K562 (cell line): Measurements from ENCODE around the gene INHBC. TPM values are rescaled to one million over a fixed set of nuclear protein-coding genes. Genes with fewer than 3 reads are reported as not detected.

Experiments
- ATF1 ChIP-seq, 2 experiments: fragments of 450-650 bp in 1 of 2; IDR thresholded peaks; 2 replicates each; pipeline ENCODE4 v1.6.1; 2016; ENCODE audit warnings: missing compliant biosample characterization in 1 of 2, missing genetic modification characterization in 1 of 2
- CHD4 ChIP-seq: fragments of 200-600 bp; sonication (generic); IDR thresholded peaks from 3 replicates; pipeline ENCODE4 v1.6.1; 2012; ENCODE audit warnings: low read depth, mild to moderate bottlenecking, mixed read lengths, low read length, inconsistent platforms; ENCODE audit not compliant: insufficient read depth, insufficient replicate concordance, poor library complexity, severe bottlenecking
- ELF4 ChIP-seq: fragments of 450-650 bp; formaldehyde crosslinking; IDR thresholded peaks from 2 replicates; pipeline ENCODE4 v1.4.0; 2022; ENCODE audit warnings: missing genetic modification characterization
- EP300 ChIP-seq: IDR thresholded peaks from 2 replicates; pipeline ENCODE4 v1.6.1; 2012; ENCODE audit warnings: low read length, improper control_type of control experiment
- FOXA3 ChIP-seq, 2 experiments: fragments of 450-650 bp in 1 of 2; sonication (generic) in 1 of 2; formaldehyde crosslinking; IDR thresholded peaks in 1 of 2; conservative IDR thresholded peaks in 1 of 2; 2 replicates each; pipeline versions ENCODE4 v1.4.0 to v1.8.0; 2020 to 2022; ENCODE audit warnings: mild to moderate bottlenecking in 2 of 2, missing genetic modification reagents in 1 of 2
- FOXK2 ChIP-seq, 2 experiments: fragments of 450-650 bp; IDR thresholded peaks in 1 of 2; conservative IDR thresholded peaks in 1 of 2; 2 replicates each; pipeline ENCODE4 v1.6.1; 2016; ENCODE audit warnings: low read depth in 2 of 2, mild to moderate bottlenecking in 1 of 2
- HMG20B ChIP-seq: fragments of 250-450 bp; sonication (Bioruptor Pico); IDR thresholded peaks from 2 replicates; pipeline ENCODE4 v1.5.0; 2021; ENCODE audit warnings: mild to moderate bottlenecking
- MEF2A ChIP-seq: IDR thresholded peaks from 2 replicates; pipeline ENCODE4 v1.6.1; 2011; ENCODE audit warnings: low read depth, mild to moderate bottlenecking, low read length, moderate library complexity; ENCODE audit not compliant: control insufficient read depth
- MIER1 ChIP-seq: fragments of 450-650 bp; IDR thresholded peaks from 2 replicates; pipeline ENCODE4 v1.6.1; 2016; ENCODE audit warnings: antibody characterized with exemption, mild to moderate bottlenecking, low read depth
- NFRKB ChIP-seq: fragments of 450-650 bp; IDR thresholded peaks from 2 replicates; pipeline ENCODE4 v1.6.1; 2016; ENCODE audit warnings: low read depth
- NR1H2 ChIP-seq: sonication (generic); formaldehyde crosslinking; IDR thresholded peaks from 2 replicates; pipeline ENCODE4 v1.4.0; 2020; ENCODE audit warnings: mild to moderate bottlenecking, missing genetic modification reagents
- PCBP1 ChIP-seq: fragments of 200-400 bp; formaldehyde crosslinking; IDR thresholded peaks from 2 replicates; pipeline ENCODE4 v1.6.1; 2018; ENCODE audit warnings: mild to moderate bottlenecking, low read depth, low read length; ENCODE audit not compliant: poor library complexity, severe bottlenecking
- PTRF ChIP-seq: fragments of 450-650 bp; IDR thresholded peaks from 2 replicates; pipeline ENCODE4 v1.6.1; 2016; ENCODE audit warnings: mild to moderate bottlenecking, missing genetic modification characterization, missing compliant biosample characterization
- PYGO2 ChIP-seq: fragments of 450-650 bp; IDR thresholded peaks from 2 replicates; pipeline ENCODE4 v1.6.1; 2016; ENCODE audit warnings: mild to moderate bottlenecking, missing genetic modification characterization, moderate library complexity, missing compliant biosample characterization
- RBBP5 ChIP-seq: fragments of 200-600 bp; sonication (generic); IDR thresholded peaks from 2 replicates; pipeline ENCODE4 v1.6.1; 2012; ENCODE audit warnings: borderline replicate concordance, mild to moderate bottlenecking, low read length, control low read depth, inconsistent platforms; ENCODE audit not compliant: insufficient read depth, poor library complexity, severe bottlenecking
- SMARCA5 ChIP-seq: fragments of 450-650 bp; IDR thresholded peaks from 2 replicates; pipeline ENCODE4 v1.6.1; 2016
- VEZF1 ChIP-seq: fragments of 200-800 bp; sonication (Bioruptor generic); IDR thresholded peaks from 2 replicates; pipeline ENCODE4 v1.6.1; 2017; ENCODE audit warnings: missing genetic modification characterization, missing compliant biosample characterization
- ZNF133 ChIP-seq: fragments of 250-450 bp; sonication (Bioruptor Pico); IDR thresholded peaks from 2 replicates; pipeline ENCODE4 v1.4.0; 2020; ENCODE audit warnings: mild to moderate bottlenecking
- ZNF717 ChIP-seq: fragments of 250-450 bp; sonication (Bioruptor Pico); IDR thresholded peaks from 2 replicates; pipeline ENCODE4 v1.5.0; 2021
- polyA plus RNA-seq, 8 experiments: library from polyadenylated mRNA; depleted of rRNA in 4 of 8; stranded (reverse) in 5 of 8; unstranded in 3 of 8; fragments of >200 nt; fragmentation: Nextera tagmentation in 2 of 8; fragmentation: Illumina TruSeq in 1 of 8; extraction: Ambion mirVana in 2 of 8; extraction: Trizol in 1 of 8; gene quantifications; 2 replicates each; pipeline versions ENCODE4 v1.2.1 to v1.2.3, GENCODE V29; 2011 to 2014; ENCODE audit warnings: inconsistent platforms in 1 of 8, missing spikeins in 1 of 8
- total RNA-seq, 7 experiments: library from RNA; depleted of rRNA in 6 of 7; stranded (reverse); fragments of >200 nt in 6 of 7; fragmentation: Illumina TruSeq in 2 of 7; extraction: Trizol in 2 of 7; gene quantifications; 2 replicates each; pipeline versions ENCODE4 v1.2.1 to v1.2.3, GENCODE V29; 2011 to 2021; ENCODE audit warnings: low replicate concordance in 1 of 7
- TF ChIP-seq, protein P1 (sequence below): sonication (generic); IDR thresholded peaks from 2 replicates; pipeline ENCODE4 v1.6.1; 2016

INHBC gene
- total and polyA plus RNA-seq, 9 of the 15 experiments (the other 6 are each of a cell fraction or from before 2014, with no cell fraction given) = 0.07 to 0.24 (median 0.15) TPM; not detected in 4

DNA sequence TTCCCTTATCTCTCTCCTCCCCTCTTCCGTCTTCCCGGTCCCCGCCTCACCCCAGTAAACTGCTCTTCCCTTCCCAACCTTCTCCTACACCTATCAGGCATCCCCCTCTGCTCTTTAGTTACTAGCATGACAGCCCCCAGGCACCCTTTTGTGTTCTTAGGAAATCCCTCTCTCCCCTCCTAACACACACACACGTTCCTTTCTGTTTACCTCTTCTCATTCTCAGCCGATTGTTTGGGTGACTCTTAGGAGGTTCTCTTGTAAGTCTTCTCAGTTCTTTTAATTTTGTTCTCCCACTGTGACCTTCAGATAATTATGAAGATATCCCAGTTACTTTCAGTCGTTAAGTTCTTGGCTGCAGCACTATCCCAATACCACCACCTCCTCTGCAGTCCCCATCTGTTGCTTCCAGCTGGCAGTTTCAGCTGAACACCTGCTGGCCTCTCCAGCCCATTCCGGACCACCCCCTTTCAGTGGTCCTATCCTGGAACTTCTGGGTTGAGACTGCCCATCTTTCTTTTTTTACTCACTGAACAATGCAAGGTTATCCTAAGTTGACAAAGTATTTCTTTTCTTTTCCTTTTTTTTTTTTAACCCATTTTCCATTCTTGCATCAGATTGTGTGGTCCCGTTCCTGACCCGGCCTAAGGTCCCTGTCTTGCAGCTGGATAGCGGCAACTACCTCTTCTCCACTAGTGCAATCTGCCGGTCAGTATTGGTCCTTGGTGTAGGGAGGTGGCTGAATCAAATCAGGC is 54.0 kb downstream of the INHBC start (continued):
- TF ChIP-seq NR1H2 (CRISPR knock-in tag) = no peak
- no peak for TF ChIP-seq FOXA3 (CRISPR knock-in tag; conservative IDR thresholded peaks at IDR 0.05 in 1 of 2, IDR thresholded peaks at IDR 0.05 in 1 of 2)
- TF ChIP-seq, protein P1, sequence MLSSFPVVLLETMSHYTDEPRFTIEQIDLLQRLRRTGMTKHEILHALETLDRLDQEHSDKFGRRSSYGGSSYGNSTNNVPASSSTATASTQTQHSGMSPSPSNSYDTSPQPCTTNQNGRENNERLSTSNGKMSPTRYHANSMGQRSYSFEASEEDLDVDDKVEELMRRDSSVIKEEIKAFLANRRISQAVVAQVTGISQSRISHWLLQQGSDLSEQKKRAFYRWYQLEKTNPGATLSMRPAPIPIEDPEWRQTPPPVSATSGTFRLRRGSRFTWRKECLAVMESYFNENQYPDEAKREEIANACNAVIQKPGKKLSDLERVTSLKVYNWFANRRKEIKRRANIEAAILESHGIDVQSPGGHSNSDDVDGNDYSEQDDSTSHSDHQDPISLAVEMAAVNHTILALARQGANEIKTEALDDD = no peak
- TF ChIP-seq MEF2A = no peak
- no peak for TF ChIP-seq VEZF1 (CRISPR knock-in tag)
- TF ChIP-seq ELF4 = peak; percentile 57; the same call in 1 of the 2 replicates
- TF ChIP-seq PTRF (tag) = no peak
- no peak for TF ChIP-seq EP300
- TF ChIP-seq ZNF717 (CRISPR knock-in tag) = no peak
- TF ChIP-seq HMG20B (CRISPR knock-in tag) = no peak
- TF ChIP-seq ATF1 (CRISPR knock-in tag; IDR thresholded peaks at IDR 0.05) = no peak
- TF ChIP-seq ATF1 (tag; IDR thresholded peaks at IDR 0.05) = no peak
- no peak for TF ChIP-seq PCBP1
- no peak for TF ChIP-seq MIER1
- no peak for TF ChIP-seq ZNF133 (CRISPR knock-in tag)
- no peak for TF ChIP-seq RBBP5
- TF ChIP-seq CHD4 = no peak
- peak; percentile 44; the same call in 1 of the 2 replicates for TF ChIP-seq SMARCA5
- no peak for TF ChIP-seq NFRKB
- TF ChIP-seq PYGO2 (tag) = no peak
- TF ChIP-seq FOXK2 (conservative IDR thresholded peaks at IDR 0.05 in 1 of 2, IDR thresholded peaks at IDR 0.05 in 1 of 2; ENCODE audit: low read depth in 2 of 2) = 0 out of 4 replicates have a peak, but pooled peaks of 1 of the 2 experiments have one; percentile 38
